CD4-positive, alpha-beta memory T cell (primary cell): Measurements from ENCODE around the gene MYOC. TPM values are rescaled to one million over a fixed set of nuclear protein-coding genes. Genes with fewer than 3 reads are reported as not detected.

Source experiments
- CTCF ChIA-PET: fragments of 350-600 bp; sonication (Branson Sonifier 250); formaldehyde crosslinking; loops from one replicate; lab custom pipeline; 2021; ENCODE audit warnings: inconsistent platforms; ENCODE audit not compliant: partially characterized antibody; lab: Charles Lee
- POLR2A ChIA-PET: fragments of 350-600 bp; sonication (Branson Sonifier 250); formaldehyde crosslinking; loops from one replicate; lab custom pipeline; 2021; ENCODE audit not compliant: partially characterized antibody; lab: Charles Lee
- DNase-seq, 5 donors: peaks; one replicate each; pipeline versions ENCODE4 v3.0.0 to v3.0.0-alpha.2; 2020 to 2022; ENCODE audit warnings: mixed read lengths in 1 of 5
- H3K27ac ChIP-seq: one replicate; pipeline ENCODE4 v1.7.0; 2013; ENCODE audit warnings: low read depth, low read length
- H3K27me3 ChIP-seq: 2 replicates; pipeline ENCODE4 v1.7.0; 2013; ENCODE audit warnings: mild to moderate bottlenecking, low read length, moderate library complexity; ENCODE audit not compliant: insufficient read depth
- H3K36me3 ChIP-seq: 2 replicates; pipeline ENCODE4 v1.7.0; 2013; ENCODE audit warnings: mild to moderate bottlenecking, low read length, moderate library complexity; ENCODE audit not compliant: insufficient read depth
- H3K4me1 ChIP-seq: 2 replicates; pipeline ENCODE4 v1.7.0; 2013; ENCODE audit warnings: mild to moderate bottlenecking, low read length, moderate library complexity; ENCODE audit not compliant: insufficient read depth
- H3K4me3 ChIP-seq, 2 donors: one replicate each; pipeline ENCODE4 v1.7.0; 2013; ENCODE audit warnings: low read length in 2 of 2, mild to moderate bottlenecking in 1 of 2
- H3K9me3 ChIP-seq, 2 donors: one replicate each; pipeline ENCODE4 v1.7.0; 2013; ENCODE audit warnings: low read length in 2 of 2, control low read depth in 1 of 2; ENCODE audit not compliant: control insufficient read depth in 1 of 2
- H3K27ac Mint-ChIP-seq, 7 donors: one replicate each; pipeline ENCODE4 v1.8.0; 2020 to 2021; ENCODE audit warnings: mixed read lengths in 7 of 7, mild to moderate bottlenecking in 6 of 7, inconsistent platforms in 3 of 7, moderate library complexity in 3 of 7
- H3K27me3 Mint-ChIP-seq, 2 donors: one replicate each; pipeline ENCODE4 v1.8.0; 2020 to 2021; ENCODE audit warnings: mixed read lengths in 2 of 2
- H3K36me3 Mint-ChIP-seq, 2 donors: one replicate each; pipeline ENCODE4 v1.8.0; 2020 to 2021; ENCODE audit warnings: mixed read lengths in 2 of 2, inconsistent platforms in 1 of 2, mild to moderate bottlenecking in 1 of 2
- H3K4me1 Mint-ChIP-seq, 4 donors: one replicate each; pipeline ENCODE4 v1.8.0; 2020 to 2021; ENCODE audit warnings: mixed read lengths in 4 of 4, mild to moderate bottlenecking in 1 of 4
- H3K4me3 Mint-ChIP-seq, 8 donors: one replicate each; pipeline ENCODE4 v1.8.0; 2020 to 2021; ENCODE audit warnings: mixed read lengths in 8 of 8, mild to moderate bottlenecking in 7 of 8, moderate library complexity in 6 of 8, inconsistent platforms in 3 of 8
- H3K9me3 Mint-ChIP-seq, 8 donors: one replicate each; pipeline ENCODE4 v1.8.0; 2020 to 2021; ENCODE audit warnings: mixed read lengths in 8 of 8, mild to moderate bottlenecking in 5 of 8, inconsistent platforms in 3 of 8, moderate library complexity in 1 of 8
- intact Hi-C: fragments of 100-400 bp; cut with micrococcal nuclease; formaldehyde crosslinking; loops from one replicate; pipeline ENCODE4 v1.15.1; 2023
- polyA plus RNA-seq, 2 donors: library from polyadenylated mRNA; unstranded; fragments of 300-500 nt; fragmentation: Illumina TruSeq; gene quantifications; one replicate each; pipeline ENCODE4 v1.2.3, GENCODE V29; 2021
- total RNA-seq, 2 experiments: library from RNA; stranded (reverse); gene quantifications; one replicate each; pipeline ENCODE4 v1.2.3, GENCODE V29; 2021

Gene MYOC
- total and polyA plus RNA-seq, 4 experiments from 2014 or later = not detected

GRCh38 chr1:171674431-171675405 lies 22.2 kb upstream of the MYOC start:
- H3K27me3 Mint-ChIP-seq = peaks cover 2 to 3% of the 10 kb centered on the region in 2 donors
- Histone ChIP-seq H3K27me3 (no peaks in the 10 kb centered on the region), H3K9me3 (no peaks in the 10 kb centered on the region), H3K36me3 (no peaks in the 10 kb centered on the region), H3K27ac (no peak overlapping the region), H3K4me3 (no peak overlapping the region), H3K4me1 (no peaks in the 10 kb centered on the region)
- H3K4me1 Mint-ChIP-seq = no peaks in the 10 kb centered on the region
- H3K36me3 Mint-ChIP-seq = no peaks in the 10 kb centered on the region
- POLR2A ChIA-PET = no interaction called here
- H3K27ac Mint-ChIP-seq = peak overlapping the region in 1 of 7 donors; percentile 23
- CTCF ChIA-PET = no interaction called here
- no peak for DNase-seq
- intact Hi-C loops = no loop called here
- H3K9me3 Mint-ChIP-seq = peaks cover 0 to 2% (median 0%) of the 10 kb centered on the region in 8 donors
- H3K4me3 Mint-ChIP-seq = no peak overlapping the region

DNA sequence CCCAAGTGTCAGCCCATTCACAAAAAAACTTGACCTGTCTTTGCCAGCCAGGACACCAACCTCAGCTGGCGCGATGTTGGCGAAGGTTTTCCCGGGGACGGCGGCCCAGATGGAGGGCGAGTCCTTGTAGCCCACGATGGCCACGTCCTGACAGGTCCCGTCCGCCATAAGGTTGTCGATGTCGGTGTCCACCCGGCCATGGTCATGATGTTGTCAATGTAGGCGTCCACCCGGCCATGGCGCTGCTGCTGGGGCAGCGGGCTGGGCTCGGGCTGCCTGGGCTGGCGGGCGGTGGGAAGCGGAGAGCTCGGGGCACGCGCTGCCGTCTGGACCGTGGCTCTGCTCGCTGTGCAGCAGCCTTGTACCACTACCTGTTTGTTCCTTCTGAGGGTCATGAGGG lies 18.3 kb upstream of the MYOC start:
- intact Hi-C loops = no loop called here
- DNase-seq = no peak

GRCh38 chr1:171668372-171668771 lies 15.9 kb upstream of the MYOC start:
- no peaks in the 10 kb centered on the region for H3K4me1 ChIP-seq
- H3K36me3 ChIP-seq = no peaks in the 10 kb centered on the region
- H3K4me3 ChIP-seq = no peak overlapping the region
- ChIA-PET CTCF (no interaction called here), POLR2A (no interaction called here)
- H3K27ac ChIP-seq = no peak overlapping the region
- Mint-ChIP-seq H3K36me3 (no peaks in the 10 kb centered on the region), H3K9me3 (peaks cover 0 to 2% (median 0%) of the 10 kb centered on the region in 8 donors), H3K27ac (peak overlapping the region in 1 of 7 donors; percentile 42), H3K4me1 (no peaks in the 10 kb centered on the region), H3K4me3 (no peak overlapping the region), H3K27me3 (no peaks in the 10 kb centered on the region)
- intact Hi-C loops = no loop called here
- H3K27me3 ChIP-seq = no peaks in the 10 kb centered on the region
- H3K9me3 ChIP-seq = no peaks in the 10 kb centered on the region
- no peak for DNase-seq

More for the DNA sequence above, 18.3 kb upstream of the MYOC start:
- no peak overlapping the region for H3K4me3 Mint-ChIP-seq
- H3K4me1 Mint-ChIP-seq = no peaks in the 10 kb centered on the region
- Histone ChIP-seq H3K27ac (no peak overlapping the region), H3K36me3 (no peaks in the 10 kb centered on the region), H3K4me1 (no peaks in the 10 kb centered on the region), H3K27me3 (no peaks in the 10 kb centered on the region), H3K9me3 (no peaks in the 10 kb centered on the region), H3K4me3 (no peak overlapping the region)
- CTCF ChIA-PET = no interaction called here
- H3K9me3 Mint-ChIP-seq = peaks cover 0 to 2% (median 0%) of the 10 kb centered on the region in 8 donors
- POLR2A ChIA-PET = no interaction called here
- H3K36me3 Mint-ChIP-seq = no peaks in the 10 kb centered on the region
- H3K27me3 Mint-ChIP-seq = peaks cover 1 to 2% of the 10 kb centered on the region in 2 donors
- no peak overlapping the region for H3K27ac Mint-ChIP-seq

- Histone ChIP-seq H3K9me3 (no peaks in the 10 kb centered on the region), H3K4me3 (no peak overlapping the region), H3K36me3 (no peaks in the 10 kb centered on the region), H3K27me3 (no peaks in the 10 kb centered on the region), H3K4me1 (no peaks in the 10 kb centered on the region), H3K27ac (no peak overlapping the region)
- peaks cover 0 to 2% (median 0%) of the 10 kb centered on the region in 8 donors for H3K9me3 Mint-ChIP-seq
- DNase-seq = no peak
- H3K4me3 Mint-ChIP-seq = no peak overlapping the region
- ChIA-PET POLR2A (no interaction called here), CTCF (interaction anchor here (0.7 kb wide), 1 partner anchor 11 kb away, joined by 3 read pairs; no protein-coding TSS in a partner anchor)
- no peaks in the 10 kb centered on the region for H3K36me3 Mint-ChIP-seq
- intact Hi-C loops = no loop called here
- no peaks in the 10 kb centered on the region for H3K4me1 Mint-ChIP-seq
- H3K27me3 Mint-ChIP-seq = no peaks in the 10 kb centered on the region
- no peak overlapping the region for H3K27ac Mint-ChIP-seq
Measured at GRCh38 chr1:171666114-171666769, 13.8 kb upstream of the MYOC start.

- ChIA-PET POLR2A (no interaction called here), CTCF (no interaction called here)
- no peaks in the 10 kb centered on the region for H3K4me1 ChIP-seq
- no peaks in the 10 kb centered on the region for H3K9me3 ChIP-seq
- Mint-ChIP-seq H3K4me1 (no peaks in the 10 kb centered on the region), H3K9me3 (no peaks in the 10 kb centered on the region), H3K27ac (no peak overlapping the region), H3K36me3 (no peaks in the 10 kb centered on the region), H3K27me3 (no peaks in the 10 kb centered on the region), H3K4me3 (no peak overlapping the region)
- no peaks in the 10 kb centered on the region for H3K36me3 ChIP-seq
- H3K4me3 ChIP-seq = no peak overlapping the region
- H3K27ac ChIP-seq = no peak overlapping the region
- no peaks in the 10 kb centered on the region for H3K27me3 ChIP-seq
- intact Hi-C loops = no loop called here
- no peak for DNase-seq
Measured at GRCh38 chr1:171664976-171665375, 12.5 kb upstream of the MYOC start.

- ChIA-PET POLR2A (no interaction called here), CTCF (no interaction called here)
- H3K27me3 Mint-ChIP-seq = no peaks in the 10 kb centered on the region
- no peak overlapping the region for H3K4me3 ChIP-seq
- H3K36me3 Mint-ChIP-seq = no peaks in the 10 kb centered on the region
- intact Hi-C loops = no loop called here
- DNase-seq = no peak
- H3K27me3 ChIP-seq = no peaks in the 10 kb centered on the region
- H3K4me1 ChIP-seq = no peaks in the 10 kb centered on the region
- no peak overlapping the region for H3K27ac Mint-ChIP-seq
- H3K4me3 Mint-ChIP-seq = no peak overlapping the region
- H3K27ac ChIP-seq = no peak overlapping the region
- no peaks in the 10 kb centered on the region for H3K9me3 ChIP-seq
- H3K9me3 Mint-ChIP-seq = no peaks in the 10 kb centered on the region
- no peaks in the 10 kb centered on the region for H3K36me3 ChIP-seq
- H3K4me1 Mint-ChIP-seq = no peaks in the 10 kb centered on the region
Measured at GRCh38 chr1:171663854-171664575, 11.5 kb upstream of the MYOC start.
